ENCODE measurements around the gene PPP1CA.
"Not testable (repeated sequence)": the region's sequence is repeated elsewhere in the genome, so short reads cannot be mapped to it uniquely, and the experiment has no call there.

Gene PPP1CA

DNA sequence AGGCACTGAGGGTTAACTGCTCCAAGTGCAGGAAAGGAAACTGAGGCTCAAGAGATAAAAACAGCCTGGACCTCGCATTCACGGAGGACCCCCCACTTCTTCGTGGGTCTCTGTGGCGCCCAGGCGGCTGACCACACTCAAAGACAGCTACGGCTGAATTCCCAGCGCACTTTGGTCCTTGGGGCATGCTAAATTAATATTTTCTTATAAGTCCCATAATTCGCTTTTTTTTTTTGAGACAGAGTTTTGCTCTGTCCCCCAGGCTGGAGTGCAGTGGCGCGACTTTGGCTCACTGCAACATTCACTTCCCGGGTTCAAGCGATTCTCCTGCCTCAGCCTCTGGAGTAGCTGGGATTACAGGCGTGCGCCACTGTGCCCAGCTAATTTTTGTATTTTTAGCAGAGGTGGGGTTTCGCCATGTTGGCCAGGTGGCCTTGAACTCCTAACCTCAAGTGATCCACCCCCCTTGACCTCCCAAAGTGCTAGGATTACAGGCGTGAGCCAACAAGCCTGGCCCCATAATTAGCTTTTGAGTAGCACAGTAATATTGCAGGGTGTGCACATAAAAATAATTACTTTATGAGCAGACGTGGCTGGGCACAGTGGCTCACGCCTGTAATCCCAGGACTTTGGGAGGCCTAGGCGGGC lies 658 bp upstream of the PPP1CA start:
- not testable (repeated sequence) for DNase-seq (ENCODE audit: low spot score)

DNA sequence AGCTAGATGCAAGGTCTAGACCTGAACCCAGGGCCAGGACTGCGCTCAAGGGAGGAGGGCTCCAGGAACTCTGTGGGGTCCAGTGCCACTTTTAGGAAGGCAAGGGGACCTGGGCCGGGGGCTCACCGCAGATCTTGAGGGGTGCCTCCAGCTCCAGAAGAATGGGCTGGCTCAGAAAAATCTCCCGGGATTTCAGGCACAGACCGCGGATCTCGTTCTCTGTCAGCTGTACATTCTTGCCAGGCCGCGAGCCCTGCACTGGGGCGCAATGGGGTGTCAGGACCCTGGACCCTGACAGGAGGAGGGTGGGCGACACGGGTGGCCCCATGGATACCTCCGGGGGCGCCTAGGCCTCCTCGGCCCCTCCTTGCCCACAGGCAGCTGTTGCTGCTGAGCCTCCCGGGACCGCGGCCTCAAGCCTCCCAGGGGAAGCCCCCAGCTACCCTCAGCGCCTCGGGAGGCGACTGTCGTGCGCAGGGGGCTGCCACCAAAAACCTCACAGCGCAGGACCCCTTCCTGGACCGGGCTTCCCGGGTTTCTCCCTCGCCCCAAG lies 640 bp downstream of the PPP1CA start:
- no peak for DNase-seq (ENCODE audit: low spot score)

DNA sequence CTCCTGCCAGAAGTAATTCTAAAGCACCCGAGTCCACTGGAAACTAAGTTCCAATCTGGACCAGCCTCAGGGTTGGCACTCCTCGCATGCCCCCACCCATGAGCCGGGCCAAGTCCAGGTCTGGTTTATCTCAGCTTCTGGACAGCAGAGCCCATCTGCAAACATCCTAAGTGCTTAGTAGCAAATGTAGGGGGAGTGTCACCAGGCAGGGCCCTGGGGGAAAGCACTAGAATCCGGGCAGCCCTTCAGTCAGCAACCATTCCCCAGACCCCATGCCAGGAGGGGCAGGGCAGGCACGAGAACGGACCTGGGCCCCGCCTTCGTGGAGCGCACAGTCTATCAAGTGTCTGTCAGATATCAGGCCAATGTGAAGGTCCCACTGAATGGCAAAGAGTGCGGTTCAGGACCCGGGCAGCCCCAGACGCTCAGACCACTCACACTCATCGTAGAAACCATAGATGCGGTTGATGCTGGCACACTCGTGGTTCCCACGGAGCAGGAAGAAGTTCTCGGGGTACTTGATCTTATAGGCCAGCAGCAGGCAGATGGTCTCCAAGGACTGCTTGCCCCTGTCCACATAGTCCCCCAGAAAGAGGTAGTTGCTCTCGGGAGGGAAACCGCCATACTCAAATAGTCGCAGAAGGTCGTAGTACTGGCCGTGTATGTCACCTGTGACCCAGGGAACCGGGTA lies 1.3 kb downstream of the PPP1CA start:
- no peak for DNase-seq (ENCODE audit: low spot score)

- no peak for DNase-seq (ENCODE audit: low spot score)
These were observed 2.7 kb downstream of the PPP1CA start for GRCh38 chr11:67398661-67399563.

GRCh38 chr11:67397986-67398660 lies 3.5 kb downstream of the PPP1CA start:
- no peak for DNase-seq (ENCODE audit: low spot score)

DNA sequence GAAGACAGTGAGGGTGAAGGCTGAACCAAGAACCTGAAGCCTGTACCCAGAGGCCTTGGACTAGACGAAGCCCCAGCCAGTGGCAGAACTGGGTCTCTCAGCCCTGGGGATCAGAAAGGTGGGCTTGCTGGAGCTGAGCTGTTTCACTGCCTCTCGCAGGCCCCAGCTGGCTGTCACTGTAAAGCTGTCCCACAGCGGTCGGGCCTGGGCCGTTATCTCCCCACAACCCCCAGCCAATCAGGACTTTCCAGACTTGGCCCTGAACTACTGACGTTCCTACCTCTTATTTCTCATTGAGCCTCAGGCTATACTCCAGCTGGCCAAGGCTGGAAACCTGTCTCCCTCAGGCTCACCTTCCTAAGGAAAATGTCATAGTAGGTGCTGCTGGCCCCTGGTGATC lies 4.1 kb downstream of the PPP1CA start:
- no peak for DNase-seq (ENCODE audit: low spot score)

- no peak for DNase-seq (ENCODE audit: low spot score)
These were observed 4.9 kb downstream of the PPP1CA start for GRCh38 chr11:67396587-67397389.

- DNase-seq (ENCODE audit: low spot score): no peak
These were observed 5.4 kb downstream of the PPP1CA start for GRCh38 chr11:67396259-67396581.

DNA sequence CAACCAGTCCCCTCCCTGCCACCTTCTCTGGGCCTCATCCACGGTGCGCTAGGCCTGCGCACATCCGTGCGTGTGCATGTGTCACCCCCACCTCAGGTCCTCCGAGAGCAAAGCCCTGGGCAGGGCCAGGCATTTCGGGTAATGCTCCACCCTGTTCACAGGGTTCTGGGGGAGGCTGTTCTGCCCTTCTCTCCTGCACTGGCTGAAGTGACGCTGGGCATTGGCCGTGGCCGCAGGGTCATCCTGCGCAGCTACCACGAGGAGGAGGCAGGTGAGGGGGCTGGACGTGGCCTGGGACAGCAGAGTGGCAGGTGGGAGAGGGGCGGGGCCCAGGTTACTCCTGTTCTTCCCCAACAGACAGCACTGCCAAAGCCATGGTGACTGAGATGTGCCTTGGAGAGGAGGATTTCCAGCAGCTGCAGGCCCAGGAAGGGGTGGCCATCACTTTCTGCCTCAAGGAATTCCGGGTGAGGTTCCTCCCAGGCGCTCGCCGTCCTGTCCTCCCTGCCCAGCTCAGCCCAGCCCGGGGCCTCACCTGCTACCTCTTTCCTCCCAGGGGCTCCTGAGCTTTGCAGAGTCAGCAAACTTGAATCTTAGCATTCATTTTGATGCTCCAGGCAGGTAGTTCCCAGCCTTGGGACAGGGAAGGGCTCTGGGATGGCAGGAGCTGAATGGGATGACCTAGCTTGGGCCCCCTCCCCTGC lies 6.0 kb downstream of the PPP1CA start:
- DNase-seq (ENCODE audit: low spot score): no peak

DNA sequence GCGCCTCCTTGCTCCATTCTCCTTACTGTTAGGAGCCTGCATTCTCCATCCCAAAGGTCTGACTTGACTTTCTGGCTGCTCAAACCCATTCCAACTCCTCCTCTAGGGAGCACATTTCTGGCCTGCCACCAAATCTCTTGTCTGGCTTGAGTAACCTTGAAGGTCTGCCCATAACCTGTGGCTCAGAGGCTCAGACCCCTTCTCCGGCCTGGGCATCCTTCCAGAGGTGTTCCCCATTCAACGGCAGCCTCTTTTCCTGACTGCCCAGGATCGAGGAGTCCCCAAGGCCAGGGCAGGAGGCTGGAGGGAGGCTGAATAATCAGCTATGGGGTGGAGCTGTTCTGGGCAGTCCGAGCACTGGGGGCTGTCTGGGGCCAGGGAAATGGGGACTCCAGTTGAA lies 7.7 kb downstream of the PPP1CA start:
- no peak for DNase-seq (ENCODE audit: low spot score)

GRCh38 chr11:67393437-67393836 lies 8.2 kb downstream of the PPP1CA start:
- DNase-seq (ENCODE audit: low spot score): no peak

DNA sequence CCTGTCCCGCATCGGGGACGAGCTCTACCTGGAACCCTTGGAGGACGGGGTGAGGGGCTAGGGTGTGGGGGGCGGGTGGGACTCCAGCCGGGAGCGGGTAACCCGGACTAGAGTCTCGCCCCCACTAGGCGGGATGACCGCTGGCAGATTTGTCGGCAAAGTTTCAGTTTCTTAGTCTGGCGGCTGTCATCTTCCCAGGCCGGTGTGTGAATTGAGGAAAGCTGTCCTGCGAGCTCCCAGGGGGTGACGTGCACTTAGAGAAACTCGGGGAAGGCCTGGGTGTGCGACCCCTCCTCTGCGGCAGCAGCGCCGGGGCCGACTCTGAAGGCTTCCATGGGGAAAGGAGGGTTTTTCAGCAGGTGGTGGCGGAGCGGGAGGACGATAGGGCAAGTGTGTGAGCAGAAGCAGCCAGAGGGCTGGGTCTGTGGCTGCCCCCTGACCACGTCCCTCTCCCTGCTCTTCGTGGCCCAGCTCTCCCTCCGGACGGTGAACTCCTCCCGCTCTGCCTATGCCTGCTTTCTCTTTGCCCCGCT lies 9.4 kb downstream of the PPP1CA start:
- no peak for DNase-seq (ENCODE audit: low spot score)

DNA sequence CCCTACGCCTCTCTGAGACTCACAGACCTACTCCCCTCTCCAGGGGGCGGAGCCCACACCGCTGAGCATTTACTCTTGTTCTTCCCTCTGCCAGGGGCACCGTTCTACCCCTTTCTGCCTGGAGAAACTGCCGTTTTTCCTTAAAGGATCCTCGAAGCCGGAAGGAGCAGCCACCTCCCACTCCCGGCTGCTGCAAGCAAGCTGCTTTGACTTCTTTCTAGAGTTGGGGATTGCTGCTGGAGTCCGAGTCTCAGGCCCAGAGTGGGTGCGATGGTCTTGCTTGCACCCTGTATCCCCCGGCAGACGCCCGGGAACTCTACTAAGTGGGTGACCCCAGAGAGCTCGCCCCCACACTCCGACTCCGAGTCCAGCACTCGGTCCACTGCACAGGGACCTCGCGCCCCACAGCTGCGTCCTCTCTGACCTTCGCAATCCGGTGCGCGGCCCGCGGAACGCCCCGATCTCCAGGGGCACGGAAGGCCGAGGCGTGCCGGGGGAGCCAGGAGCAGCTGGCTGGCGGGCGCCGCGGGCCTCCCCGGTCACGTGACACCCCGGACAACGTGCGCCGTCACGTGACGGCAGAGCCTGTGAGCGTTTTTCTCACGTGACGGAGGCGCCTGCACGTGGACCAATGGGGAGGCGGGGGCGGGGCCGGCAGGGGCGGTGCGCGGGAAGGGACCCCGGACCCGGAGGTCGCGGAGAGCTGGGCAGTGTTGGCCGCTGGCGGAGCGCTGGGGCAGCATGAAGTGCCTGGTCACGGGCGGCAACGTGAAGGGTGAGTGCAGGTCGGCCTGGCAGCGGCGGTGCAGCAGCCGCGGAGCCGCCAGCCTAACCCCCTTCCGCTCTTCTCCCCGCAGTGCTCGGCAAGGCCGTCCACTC lies 10.1 kb downstream of the PPP1CA start, which contains the start of gene RAD9A:
RAD9A (plus strand) TSS at position 683 of the 879 bp plus-strand sequence; CDS start at position 742, 59 bp downstream.
- peak; percentile 92 for DNase-seq (ENCODE audit: low spot score)

DNA sequence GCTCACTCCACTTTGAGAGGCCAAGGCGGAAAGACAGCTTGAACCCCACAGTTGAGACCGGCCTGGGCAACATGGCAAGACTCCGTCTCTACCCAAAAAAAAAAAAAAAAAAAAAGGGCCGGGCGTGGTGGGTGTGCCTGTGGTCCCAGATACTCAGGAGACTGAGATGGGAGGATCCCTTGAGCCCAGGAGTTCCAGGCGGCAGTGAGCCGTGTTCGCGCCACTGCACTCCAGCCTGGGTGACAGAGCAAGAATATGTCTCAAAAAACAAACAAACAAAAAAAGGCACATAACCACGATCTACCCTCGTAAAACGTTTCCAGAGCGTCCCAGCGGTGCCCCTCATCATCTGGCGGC lies 10.7 kb downstream of the PPP1CA start:
- DNase-seq (ENCODE audit: low spot score): no peak

DNA sequence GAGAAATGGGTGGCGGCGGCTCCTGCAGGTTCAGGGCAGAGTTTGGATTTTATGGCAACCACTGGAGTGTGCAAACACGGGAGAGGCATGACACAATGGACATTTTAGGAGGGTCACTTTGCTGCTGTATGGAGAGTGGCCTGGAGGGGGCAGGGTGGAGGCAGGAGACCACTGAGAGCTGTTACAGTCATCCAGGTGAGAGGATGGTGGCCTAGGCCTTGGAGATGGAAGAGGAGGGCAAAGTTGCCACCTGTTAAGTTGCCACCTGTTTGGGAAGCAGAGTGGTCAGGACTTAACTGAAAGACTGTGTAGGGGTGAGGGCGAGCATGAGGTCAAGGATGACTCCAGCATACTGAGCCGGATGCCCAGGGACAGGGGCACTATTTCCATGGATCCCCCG lies 12.2 kb downstream of the PPP1CA start:
- DNase-seq (ENCODE audit: low spot score): no peak

- no peak for DNase-seq (ENCODE audit: low spot score)
These were observed 14.1 kb downstream of the PPP1CA start for GRCh38 chr11:67387518-67387917.

GRCh38 chr11:67387069-67387468 lies 14.6 kb downstream of the PPP1CA start:
- no peak for DNase-seq (ENCODE audit: low spot score)

DNA sequence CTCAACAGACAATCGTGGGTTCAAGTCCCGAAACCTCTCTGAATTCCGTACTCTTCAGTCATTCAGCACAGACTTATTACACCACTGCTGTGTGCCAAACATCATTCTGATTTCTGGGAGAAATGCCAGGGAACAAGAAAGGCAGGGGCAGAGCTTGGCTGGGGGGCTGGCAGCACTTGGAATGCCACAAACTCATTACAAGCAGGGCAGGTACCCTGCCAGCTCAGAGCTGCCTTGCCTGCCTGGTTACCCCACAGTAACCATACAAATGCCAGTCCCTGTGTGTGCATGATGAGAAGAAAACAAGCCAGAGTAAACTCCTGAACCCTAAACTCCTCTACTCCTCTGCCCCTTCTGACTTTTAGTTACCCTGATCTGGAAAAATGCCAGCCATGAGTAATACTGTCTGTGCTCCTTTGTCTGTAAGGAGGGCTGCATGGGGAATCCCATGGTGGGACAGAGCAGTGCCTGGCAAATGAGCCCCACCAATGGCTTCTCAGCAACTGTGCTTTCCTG lies 16.7 kb downstream of the PPP1CA start:
- peak; percentile 74 for DNase-seq (ENCODE audit: low spot score)
